ENCODE measurements around the gene ATXN1. TPM values are rescaled to one million over a fixed set of nuclear protein-coding genes. Genes with fewer than 3 reads are reported as not detected.

The ATXN1 gene
- polyA plus RNA-seq, 2 of the 4 experiments (the other 2 are of a cell fraction): 2.9 to 8.3 TPM

DNA sequence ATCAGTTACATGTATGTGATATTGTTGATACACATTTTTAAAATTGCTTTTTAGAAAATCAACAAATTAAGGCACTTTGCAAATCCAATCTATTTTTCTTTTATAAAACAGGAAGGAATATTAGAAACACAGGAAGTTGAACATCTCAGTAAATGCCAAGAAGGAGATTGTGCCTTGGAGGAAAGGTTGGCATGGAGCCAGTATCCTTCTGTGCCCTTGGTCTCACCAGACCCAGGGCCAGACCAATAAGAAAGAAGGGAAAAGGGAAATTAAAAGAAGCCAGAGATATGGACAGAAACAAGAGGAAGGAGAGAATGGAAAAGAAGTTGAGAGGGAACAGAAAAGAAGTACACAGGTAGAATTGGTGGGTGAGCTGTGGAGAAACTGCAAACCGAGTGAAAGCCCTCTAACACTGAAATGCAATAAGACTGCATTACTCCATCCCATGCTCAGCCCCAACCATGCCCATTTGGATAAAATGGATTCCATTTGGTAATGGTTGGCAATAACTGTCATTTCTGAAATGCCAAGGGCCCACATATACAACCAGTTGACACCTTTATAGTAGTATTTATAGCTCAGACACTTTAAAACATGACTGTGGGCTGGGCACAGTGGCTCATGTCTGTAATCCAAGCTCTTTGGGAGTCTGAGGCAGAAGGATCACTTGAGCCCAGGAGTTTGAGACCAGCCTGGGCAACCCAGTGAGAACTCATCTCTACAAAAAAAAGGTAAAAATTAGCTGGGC, 389.1 kb downstream of the ATXN1 start (continued):
- TF ChIP-seq POLR2AphosphoS2 (conservative IDR thresholded peaks at IDR 0.05; ENCODE audit: low read length): no peak

- ChIA-PET POLR2A (no interaction called here), CTCF (no interaction called here)
- H3K4me1 ChIP-seq: no peaks in the 10 kb centered on the region
- ATAC-seq (no peak), FAIRE-seq (no peak), DNase-seq (ENCODE audit: low read depth in 1 of 2, low spot score in 1 of 2) (no peak)
- H3K4me3 ChIP-seq: no peak overlapping the region
- no peak for TF ChIP-seq HES2 (IDR thresholded peaks at IDR 0.05)
- TF ChIP-seq, protein P1, sequence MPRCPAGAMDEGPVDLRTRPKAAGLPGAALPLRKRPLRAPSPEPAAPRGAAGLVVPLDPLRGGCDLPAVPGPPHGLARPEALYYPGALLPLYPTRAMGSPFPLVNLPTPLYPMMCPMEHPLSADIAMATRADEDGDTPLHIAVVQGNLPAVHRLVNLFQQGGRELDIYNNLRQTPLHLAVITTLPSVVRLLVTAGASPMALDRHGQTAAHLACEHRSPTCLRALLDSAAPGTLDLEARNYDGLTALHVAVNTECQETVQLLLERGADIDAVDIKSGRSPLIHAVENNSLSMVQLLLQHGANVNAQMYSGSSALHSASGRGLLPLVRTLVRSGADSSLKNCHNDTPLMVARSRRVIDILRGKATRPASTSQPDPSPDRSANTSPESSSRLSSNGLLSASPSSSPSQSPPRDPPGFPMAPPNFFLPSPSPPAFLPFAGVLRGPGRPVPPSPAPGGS (IDR thresholded peaks at IDR 0.05): no peak
- TF ChIP-seq NPAS2 (CRISPR knock-in tag; IDR thresholded peaks at IDR 0.05; ENCODE audit: borderline replicate concordance): no peak
- no peak for TF ChIP-seq BHLHE40 (IDR thresholded peaks at IDR 0.05; ENCODE audit: low read depth, low read length)
- TF ChIP-seq RAD21 (conservative IDR thresholded peaks at IDR 0.05 in 1 of 2, IDR thresholded peaks at IDR 0.05 in 1 of 2): no peak
- TF ChIP-seq CHD4 (IDR thresholded peaks at IDR 0.05; ENCODE audit: borderline replicate concordance): no peak
- no peak for TF ChIP-seq NFE2L2 (conservative IDR thresholded peaks at IDR 0.05; ENCODE audit: low read length)
- no peak for TF ChIP-seq SREBF2 (IDR thresholded peaks at IDR 0.05)
- no peak for TF ChIP-seq MAZ (IDR thresholded peaks at IDR 0.05; ENCODE audit: borderline replicate concordance, low read depth, low read length)
- no peak for TF ChIP-seq JUN (IDR thresholded peaks at IDR 0.05)
- H3K9me3 ChIP-seq: no peaks in the 10 kb centered on the region
- H3K4me2 ChIP-seq: no peak overlapping the region
- WGBS (ENCODE audit: missing lambda C conversion rate): 92% methylated on average over 1 of the region's 1 CpG
- no peak overlapping the region for H3K27ac ChIP-seq
These were observed 389.9 kb downstream of the ATXN1 start for GRCh38 chr6:16371401-16371800.

GRCh38 chr6:16370943-16371342, 390.3 kb downstream of the ATXN1 start:
- no peak overlapping the region for H3K4me3 ChIP-seq
- CTCF ChIA-PET: no interaction called here
- H3K4me1 ChIP-seq: no peaks in the 10 kb centered on the region
- WGBS (ENCODE audit: missing lambda C conversion rate): 56% methylated on average over 2 of the region's 2 CpGs
- DNase-seq (ENCODE audit: low read depth in 1 of 2, low spot score in 1 of 2) (no peak), ATAC-seq (no peak), FAIRE-seq (no peak)
- POLR2A ChIA-PET: no interaction called here
- no peaks in the 10 kb centered on the region for H3K9me3 ChIP-seq
- H3K27ac ChIP-seq: no peak overlapping the region
- no peak overlapping the region for H3K4me2 ChIP-seq
- TF ChIP-seq EHMT2 (IDR thresholded peaks at IDR 0.05; ENCODE audit: low read depth) (no peak), FOXS1 (CRISPR knock-in tag; IDR thresholded peaks at IDR 0.05) (no peak), ATOH8 (CRISPR knock-in tag; IDR thresholded peaks at IDR 0.05; ENCODE audit: low read depth) (no peak), KDM5A (IDR thresholded peaks at IDR 0.05) (no peak), HEYL (CRISPR knock-in tag; IDR thresholded peaks at IDR 0.05) (no peak), GATA3 (IDR thresholded peaks at IDR 0.05; ENCODE audit: borderline replicate concordance) (no peak), EHF (CRISPR knock-in tag; IDR thresholded peaks at IDR 0.05) (no peak), USF2 (IDR thresholded peaks at IDR 0.05) (no peak), NPAS2 (CRISPR knock-in tag; IDR thresholded peaks at IDR 0.05; ENCODE audit: borderline replicate concordance) (no peak), BHLHE40 (IDR thresholded peaks at IDR 0.05; ENCODE audit: low read depth, low read length) (no peak), MAZ (IDR thresholded peaks at IDR 0.05; ENCODE audit: borderline replicate concordance, low read depth, low read length) (no peak), KDM1A (IDR thresholded peaks at IDR 0.05; ENCODE audit: low read depth) (no peak), CEBPB (IDR thresholded peaks at IDR 0.05) (no peak), HDAC2 (IDR thresholded peaks at IDR 0.05) (no peak), FOSB (CRISPR knock-in tag; IDR thresholded peaks at IDR 0.05) (no peak)
- TF ChIP-seq, protein P2, sequence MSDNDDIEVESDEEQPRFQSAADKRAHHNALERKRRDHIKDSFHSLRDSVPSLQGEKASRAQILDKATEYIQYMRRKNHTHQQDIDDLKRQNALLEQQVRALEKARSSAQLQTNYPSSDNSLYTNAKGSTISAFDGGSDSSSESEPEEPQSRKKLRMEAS (IDR thresholded peaks at IDR 0.05): no peak
